ENCODE data around the gene PLCZ1. TPM values are rescaled to one million over a fixed set of nuclear protein-coding genes. Genes with fewer than 3 reads are reported as not detected.

Gene PLCZ1
- total and polyA plus RNA-seq, 2 experiments from 2014 or later, result not detected

- TF ChIP-seq, protein P1, sequence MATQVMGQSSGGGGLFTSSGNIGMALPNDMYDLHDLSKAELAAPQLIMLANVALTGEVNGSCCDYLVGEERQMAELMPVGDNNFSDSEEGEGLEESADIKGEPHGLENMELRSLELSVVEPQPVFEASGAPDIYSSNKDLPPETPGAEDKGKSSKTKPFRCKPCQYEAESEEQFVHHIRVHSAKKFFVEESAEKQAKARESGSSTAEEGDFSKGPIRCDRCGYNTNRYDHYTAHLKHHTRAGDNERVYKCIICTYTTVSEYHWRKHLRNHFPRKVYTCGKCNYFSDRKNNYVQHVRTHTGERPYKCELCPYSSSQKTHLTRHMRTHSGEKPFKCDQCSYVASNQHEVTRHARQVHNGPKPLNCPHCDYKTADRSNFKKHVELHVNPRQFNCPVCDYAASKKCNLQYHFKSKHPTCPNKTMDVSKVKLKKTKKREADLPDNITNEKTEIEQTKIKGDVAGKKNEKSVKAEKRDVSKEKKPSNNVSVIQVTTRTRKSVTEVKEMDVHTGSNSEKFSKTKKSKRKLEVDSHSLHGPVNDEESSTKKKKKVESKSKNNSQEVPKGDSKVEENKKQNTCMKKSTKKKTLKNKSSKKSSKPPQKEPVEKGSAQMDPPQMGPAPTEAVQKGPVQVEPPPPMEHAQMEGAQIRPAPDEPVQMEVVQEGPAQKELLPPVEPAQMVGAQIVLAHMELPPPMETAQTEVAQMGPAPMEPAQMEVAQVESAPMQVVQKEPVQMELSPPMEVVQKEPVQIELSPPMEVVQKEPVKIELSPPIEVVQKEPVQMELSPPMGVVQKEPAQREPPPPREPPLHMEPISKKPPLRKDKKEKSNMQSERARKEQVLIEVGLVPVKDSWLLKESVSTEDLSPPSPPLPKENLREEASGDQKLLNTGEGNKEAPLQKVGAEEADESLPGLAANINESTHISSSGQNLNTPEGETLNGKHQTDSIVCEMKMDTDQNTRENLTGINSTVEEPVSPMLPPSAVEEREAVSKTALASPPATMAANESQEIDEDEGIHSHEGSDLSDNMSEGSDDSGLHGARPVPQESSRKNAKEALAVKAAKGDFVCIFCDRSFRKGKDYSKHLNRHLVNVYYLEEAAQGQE (IDR thresholded peaks at IDR 0.05; ENCODE audit: unreplicated experiment), result no peak
- no peak for TF ChIP-seq CREB1 (CRISPR knock-in tag; IDR thresholded peaks at IDR 0.05; ENCODE audit: low read depth)
- TF ChIP-seq, protein P2, sequence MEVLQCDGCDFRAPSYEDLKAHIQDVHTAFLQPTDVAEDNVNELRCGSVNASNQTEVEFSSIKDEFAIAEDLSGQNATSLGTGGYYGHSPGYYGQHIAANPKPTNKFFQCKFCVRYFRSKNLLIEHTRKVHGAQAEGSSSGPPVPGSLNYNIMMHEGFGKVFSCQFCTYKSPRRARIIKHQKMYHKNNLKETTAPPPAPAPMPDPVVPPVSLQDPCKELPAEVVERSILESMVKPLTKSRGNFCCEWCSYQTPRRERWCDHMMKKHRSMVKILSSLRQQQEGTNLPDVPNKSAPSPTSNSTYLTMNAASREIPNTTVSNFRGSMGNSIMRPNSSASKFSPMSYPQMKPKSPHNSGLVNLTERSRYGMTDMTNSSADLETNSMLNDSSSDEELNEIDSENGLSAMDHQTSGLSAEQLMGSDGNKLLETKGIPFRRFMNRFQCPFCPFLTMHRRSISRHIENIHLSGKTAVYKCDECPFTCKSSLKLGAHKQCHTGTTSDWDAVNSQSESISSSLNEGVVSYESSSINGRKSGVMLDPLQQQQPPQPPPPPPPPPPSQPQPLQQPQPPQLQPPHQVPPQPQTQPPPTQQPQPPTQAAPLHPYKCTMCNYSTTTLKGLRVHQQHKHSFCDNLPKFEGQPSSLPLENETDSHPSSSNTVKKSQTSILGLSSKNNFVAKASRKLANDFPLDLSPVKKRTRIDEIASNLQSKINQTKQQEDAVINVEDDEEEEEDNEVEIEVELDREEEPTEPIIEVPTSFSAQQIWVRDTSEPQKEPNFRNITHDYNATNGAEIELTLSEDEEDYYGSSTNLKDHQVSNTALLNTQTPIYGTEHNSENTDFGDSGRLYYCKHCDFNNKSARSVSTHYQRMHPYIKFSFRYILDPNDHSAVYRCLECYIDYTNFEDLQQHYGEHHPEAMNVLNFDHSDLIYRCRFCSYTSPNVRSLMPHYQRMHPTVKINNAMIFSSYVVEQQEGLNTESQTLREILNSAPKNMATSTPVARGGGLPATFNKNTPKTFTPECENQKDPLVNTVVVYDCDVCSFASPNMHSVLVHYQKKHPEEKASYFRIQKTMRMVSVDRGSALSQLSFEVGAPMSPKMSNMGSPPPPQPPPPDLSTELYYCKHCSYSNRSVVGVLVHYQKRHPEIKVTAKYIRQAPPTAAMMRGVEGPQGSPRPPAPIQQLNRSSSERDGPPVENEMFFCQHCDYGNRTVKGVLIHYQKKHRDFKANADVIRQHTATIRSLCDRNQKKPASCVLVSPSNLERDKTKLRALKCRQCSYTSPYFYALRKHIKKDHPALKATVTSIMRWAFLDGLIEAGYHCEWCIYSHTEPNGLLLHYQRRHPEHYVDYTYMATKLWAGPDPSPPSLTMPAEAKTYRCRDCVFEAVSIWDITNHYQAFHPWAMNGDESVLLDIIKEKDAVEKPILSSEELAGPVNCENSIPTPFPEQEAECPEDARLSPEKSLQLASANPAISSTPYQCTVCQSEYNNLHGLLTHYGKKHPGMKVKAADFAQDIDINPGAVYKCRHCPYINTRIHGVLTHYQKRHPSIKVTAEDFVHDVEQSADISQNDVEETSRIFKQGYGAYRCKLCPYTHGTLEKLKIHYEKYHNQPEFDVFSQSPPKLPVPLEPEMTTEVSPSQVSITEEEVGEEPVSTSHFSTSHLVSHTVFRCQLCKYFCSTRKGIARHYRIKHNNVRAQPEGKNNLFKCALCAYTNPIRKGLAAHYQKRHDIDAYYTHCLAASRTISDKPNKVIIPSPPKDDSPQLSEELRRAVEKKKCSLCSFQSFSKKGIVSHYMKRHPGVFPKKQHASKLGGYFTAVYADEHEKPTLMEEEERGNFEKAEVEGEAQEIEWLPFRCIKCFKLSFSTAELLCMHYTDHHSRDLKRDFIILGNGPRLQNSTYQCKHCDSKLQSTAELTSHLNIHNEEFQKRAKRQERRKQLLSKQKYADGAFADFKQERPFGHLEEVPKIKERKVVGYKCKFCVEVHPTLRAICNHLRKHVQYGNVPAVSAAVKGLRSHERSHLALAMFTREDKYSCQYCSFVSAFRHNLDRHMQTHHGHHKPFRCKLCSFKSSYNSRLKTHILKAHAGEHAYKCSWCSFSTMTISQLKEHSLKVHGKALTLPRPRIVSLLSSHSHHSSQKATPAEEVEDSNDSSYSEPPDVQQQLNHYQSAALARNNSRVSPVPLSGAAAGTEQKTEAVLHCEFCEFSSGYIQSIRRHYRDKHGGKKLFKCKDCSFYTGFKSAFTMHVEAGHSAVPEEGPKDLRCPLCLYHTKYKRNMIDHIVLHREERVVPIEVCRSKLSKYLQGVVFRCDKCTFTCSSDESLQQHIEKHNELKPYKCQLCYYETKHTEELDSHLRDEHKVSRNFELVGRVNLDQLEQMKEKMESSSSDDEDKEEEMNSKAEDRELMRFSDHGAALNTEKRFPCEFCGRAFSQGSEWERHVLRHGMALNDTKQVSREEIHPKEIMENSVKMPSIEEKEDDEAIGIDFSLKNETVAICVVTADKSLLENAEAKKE (CRISPR knock-in tag; IDR thresholded peaks at IDR 0.05), result no peak
Observed at GRCh38 chr12:18681818-18682217, 56.0 kb downstream of the PLCZ1 start (continued).

DNA sequence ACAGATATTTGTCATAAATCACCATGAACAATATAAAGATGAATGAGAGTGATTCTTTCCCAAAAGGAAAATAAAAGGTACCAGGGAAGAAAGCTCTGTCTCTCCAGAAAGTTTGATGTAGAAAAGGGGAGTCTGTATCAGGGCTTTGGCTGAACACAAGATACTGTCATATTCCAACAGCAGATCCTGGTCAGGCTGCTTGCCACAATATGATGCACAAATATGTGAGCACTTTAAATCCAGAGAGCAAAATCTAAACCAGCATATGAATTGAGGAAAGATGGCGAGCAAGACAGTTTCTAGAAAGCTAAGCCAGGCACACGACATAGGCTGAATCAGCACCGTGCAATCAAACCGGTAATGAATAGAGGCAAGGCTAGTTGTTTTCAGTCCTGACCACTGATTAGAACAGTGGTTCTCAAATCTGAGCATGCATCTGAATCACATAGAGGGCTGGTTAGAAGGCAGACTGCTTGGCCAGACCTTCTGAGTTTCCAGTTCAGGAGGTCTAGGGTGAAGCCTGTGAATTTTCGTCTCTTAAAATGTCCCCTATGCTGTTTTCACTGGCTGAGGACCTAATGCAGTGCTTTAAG, 60.7 kb downstream of the PLCZ1 start:
- no peaks in the 10 kb centered on the region for H4K20me1 ChIP-seq (replicated peaks; ENCODE audit: insufficient read depth)
- peaks cover 8% of the 10 kb centered on the region; the same call in 1 of the 2 replicates for H3K4me1 ChIP-seq (ENCODE audit: insufficient read depth)
- Mint-ChIP-seq H3K36me3 (ENCODE audit: low read depth) (no peaks in the 10 kb centered on the region), H3K27ac (no peak overlapping the region), H3K4me1 (peaks cover 3% of the 10 kb centered on the region; the same call in 2 of the 3 replicates), H3K9me3 (no peaks in the 10 kb centered on the region), H3K27me3 (ENCODE audit: insufficient read depth, low read depth, poor library complexity) (no peaks in the 10 kb centered on the region), H3K4me3 (no peak overlapping the region)
- ATAC-seq (no peak), DNase-seq (ENCODE audit: low spot score) (no peak)
- no peaks in the 10 kb centered on the region for H3K79me2 ChIP-seq (replicated peaks; ENCODE audit: insufficient read depth)
- no peaks in the 10 kb centered on the region for H3K27me3 ChIP-seq (ENCODE audit: insufficient read depth)
- peaks cover 2% of the 10 kb centered on the region for H3K9me2 ChIP-seq (ENCODE audit: insufficient read depth)
- H3K36me3 ChIP-seq (ENCODE audit: insufficient read depth), result no peaks in the 10 kb centered on the region
- peak overlapping the region; percentile 60 for H2AFZ ChIP-seq
- H3K4me2 ChIP-seq, result no peak overlapping the region
- H3K27ac ChIP-seq (ENCODE audit: low read depth), result no peak overlapping the region
- H3F3A ChIP-seq (replicated peaks; ENCODE audit: low read depth), result no peaks in the 10 kb centered on the region
- H3K4me3 ChIP-seq, result no peak overlapping the region
- TF ChIP-seq, protein P1 (IDR thresholded peaks at IDR 0.05; ENCODE audit: unreplicated experiment), result no peak
- TF ChIP-seq POLR2AphosphoS5 (IDR thresholded peaks at IDR 0.05; ENCODE audit: low read depth) (no peak), ZNF331 (CRISPR knock-in tag; IDR thresholded peaks at IDR 0.05; ENCODE audit: low read depth) (no peak), ZNF114 (CRISPR knock-in tag; IDR thresholded peaks at IDR 0.05) (no peak), STAT1 (IDR thresholded peaks at IDR 0.05; ENCODE audit: unreplicated experiment) (no peak), NANOG (IDR thresholded peaks at IDR 0.05; ENCODE audit: borderline replicate concordance) (no peak), EZH2 (IDR thresholded peaks at IDR 0.05; ENCODE audit: low read depth, unreplicated experiment) (no peak), CREB1 (CRISPR knock-in tag; IDR thresholded peaks at IDR 0.05; ENCODE audit: low read depth) (no peak)

All from GM23338 (cell line).